ENCODE measurements around the gene STARD7.
"Not testable (repeated sequence)": the region's sequence is repeated elsewhere in the genome, so short reads cannot be mapped to it uniquely, and the experiment has no call there.

The STARD7 gene

GRCh38 chr2:96143848-96144480, 64.7 kb downstream of the STARD7 start:
- H3K4me1 ChIP-seq, result peaks cover 21% of the 10 kb centered on the region
- H3K36me3 ChIP-seq, result no peaks in the 10 kb centered on the region
- no peaks in the 10 kb centered on the region for H3K9me3 ChIP-seq
- DNase-seq, result no peak
- TF ChIP-seq, protein P1, sequence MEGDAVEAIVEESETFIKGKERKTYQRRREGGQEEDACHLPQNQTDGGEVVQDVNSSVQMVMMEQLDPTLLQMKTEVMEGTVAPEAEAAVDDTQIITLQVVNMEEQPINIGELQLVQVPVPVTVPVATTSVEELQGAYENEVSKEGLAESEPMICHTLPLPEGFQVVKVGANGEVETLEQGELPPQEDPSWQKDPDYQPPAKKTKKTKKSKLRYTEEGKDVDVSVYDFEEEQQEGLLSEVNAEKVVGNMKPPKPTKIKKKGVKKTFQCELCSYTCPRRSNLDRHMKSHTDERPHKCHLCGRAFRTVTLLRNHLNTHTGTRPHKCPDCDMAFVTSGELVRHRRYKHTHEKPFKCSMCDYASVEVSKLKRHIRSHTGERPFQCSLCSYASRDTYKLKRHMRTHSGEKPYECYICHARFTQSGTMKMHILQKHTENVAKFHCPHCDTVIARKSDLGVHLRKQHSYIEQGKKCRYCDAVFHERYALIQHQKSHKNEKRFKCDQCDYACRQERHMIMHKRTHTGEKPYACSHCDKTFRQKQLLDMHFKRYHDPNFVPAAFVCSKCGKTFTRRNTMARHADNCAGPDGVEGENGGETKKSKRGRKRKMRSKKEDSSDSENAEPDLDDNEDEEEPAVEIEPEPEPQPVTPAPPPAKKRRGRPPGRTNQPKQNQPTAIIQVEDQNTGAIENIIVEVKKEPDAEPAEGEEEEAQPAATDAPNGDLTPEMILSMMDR (IDR thresholded peaks at IDR 0.05; ENCODE audit: low read depth, low read length), result no peak
- no peaks in the 10 kb centered on the region for H3K27me3 ChIP-seq
- H3K4me3 ChIP-seq (ENCODE audit: low read depth, low read length), result no peak overlapping the region

- Histone ChIP-seq H3K9me3 (no peaks in the 10 kb centered on the region), H3K4me1 (peaks cover 17% of the 10 kb centered on the region), H3K27me3 (no peaks in the 10 kb centered on the region), H3K36me3 (no peaks in the 10 kb centered on the region), H3K4me3 (ENCODE audit: low read depth, low read length) (no peak overlapping the region)
- no peak for DNase-seq
- TF ChIP-seq, protein P1 (IDR thresholded peaks at IDR 0.05; ENCODE audit: low read depth, low read length), result no peak
Observed at GRCh38 chr2:96143231-96143847, 65.3 kb downstream of the STARD7 start.

DNA sequence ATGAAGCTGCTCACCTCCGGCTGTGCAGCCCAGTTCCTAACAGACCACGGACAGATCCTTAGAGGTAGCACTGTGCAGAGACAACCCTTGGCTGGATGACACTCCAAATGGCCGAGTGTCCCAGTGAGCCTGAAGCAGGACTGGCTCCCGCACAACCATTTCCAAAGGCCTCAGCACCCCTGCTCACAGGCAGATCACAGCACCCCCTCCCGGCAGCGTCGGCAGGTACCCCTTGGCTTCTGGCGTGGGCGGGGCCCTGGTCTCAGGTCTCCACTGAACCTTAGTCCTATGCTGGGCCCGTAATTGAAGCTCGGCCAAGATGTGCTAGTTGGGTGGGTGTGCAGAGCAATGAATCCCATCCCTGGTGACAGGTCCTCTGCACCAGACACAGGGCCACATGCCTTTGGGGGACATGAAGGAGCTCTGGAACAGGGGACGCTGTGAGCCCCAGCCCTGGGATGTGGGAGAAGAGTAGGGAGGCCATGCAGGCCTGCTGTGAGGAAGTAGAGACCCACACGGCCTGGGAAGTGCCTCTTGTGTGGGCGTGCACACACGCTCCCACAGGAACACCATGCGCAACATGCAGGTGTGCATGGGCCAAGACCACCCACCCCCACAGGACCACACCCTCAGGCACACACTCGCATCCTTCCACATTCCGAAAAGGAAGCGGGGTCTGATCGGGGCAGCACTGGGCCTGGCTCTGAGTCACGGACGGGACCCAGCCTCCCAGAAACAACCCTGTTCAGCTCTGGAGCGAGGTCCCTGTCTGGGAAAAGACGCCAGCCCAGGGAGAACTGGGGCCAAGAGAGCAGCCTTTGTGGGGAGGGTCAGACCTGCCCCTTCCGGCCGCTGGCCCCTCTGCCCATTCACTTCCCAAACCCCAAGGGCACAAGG, 66.2 kb downstream of the STARD7 start:
- Histone ChIP-seq H3K36me3 (no peaks in the 10 kb centered on the region), H3K27me3 (no peaks in the 10 kb centered on the region), H3K4me1 (peaks cover 11% of the 10 kb centered on the region), H3K9me3 (no peaks in the 10 kb centered on the region), H3K4me3 (ENCODE audit: low read depth, low read length) (no peak overlapping the region)
- DNase-seq, result no peak
- TF ChIP-seq, protein P1 (IDR thresholded peaks at IDR 0.05; ENCODE audit: low read depth, low read length), result no peak

GRCh38 chr2:96141624-96141967, 67.0 kb downstream of the STARD7 start:
- H3K4me1 ChIP-seq; H3K4me3 ChIP-seq (ENCODE audit: low read depth, low read length); H3K27me3 ChIP-seq; DNase-seq; H3K36me3 ChIP-seq; H3K9me3 ChIP-seq: not testable (repeated sequence)

DNA sequence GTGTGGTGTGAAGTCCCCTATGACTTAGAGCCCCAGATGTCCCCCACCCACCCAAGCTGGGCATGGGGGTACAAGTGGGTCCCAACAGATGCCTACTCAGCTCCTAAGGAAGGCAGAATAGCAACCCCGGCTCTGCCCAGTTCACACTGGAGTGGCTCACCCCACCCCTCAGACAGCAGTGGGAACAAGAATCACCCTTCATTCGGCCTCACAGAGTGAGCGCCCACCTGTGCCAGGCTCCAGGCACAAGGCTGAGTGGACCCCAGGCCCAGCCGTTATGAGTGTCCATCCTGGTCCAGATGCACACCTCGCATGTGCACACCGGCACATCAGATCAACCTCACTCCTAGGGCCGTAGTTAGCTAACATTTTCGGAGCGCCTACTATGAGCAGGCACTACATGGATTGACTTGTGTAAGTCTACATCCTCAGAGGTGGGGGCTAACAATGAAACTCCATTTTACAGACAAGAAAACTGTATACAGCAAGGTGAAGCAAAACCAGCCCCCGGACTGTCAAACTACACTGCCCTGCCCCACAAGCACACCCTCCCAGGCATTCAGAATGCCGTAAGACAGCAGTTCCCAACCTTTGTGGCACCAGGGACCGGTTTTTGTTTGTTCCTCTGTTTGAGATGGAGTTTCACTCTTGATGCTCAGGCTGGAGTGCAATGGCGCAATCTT, 67.5 kb downstream of the STARD7 start:
- no peak for DNase-seq
- no peak overlapping the region for H3K4me3 ChIP-seq (ENCODE audit: low read depth, low read length)

More for the DNA sequence above, 67.5 kb downstream of the STARD7 start:
- H3K27me3 ChIP-seq, result no peaks in the 10 kb centered on the region
- no peaks in the 10 kb centered on the region for H3K4me1 ChIP-seq
- TF ChIP-seq, protein P1 (IDR thresholded peaks at IDR 0.05; ENCODE audit: low read depth, low read length), result no peak
- no peaks in the 10 kb centered on the region for H3K9me3 ChIP-seq
- no peaks in the 10 kb centered on the region for H3K36me3 ChIP-seq
